Mesenchymal stem cell (in vitro differentiated cells and primary cell): ENCODE data around the gene ZFP64.

Source experiments
- DNase-seq: peaks from one replicate; pipeline ENCODE4 v3.0.0-alpha.2; 2013
- H2AFZ ChIP-seq: one replicate; pipeline ENCODE4 v1.6.1; 2013; ENCODE audit warnings: low read depth, mild to moderate bottlenecking, control low read depth, inconsistent platforms, low read length, moderate library complexity
- H2AK5ac ChIP-seq: 2 replicates; pipeline ENCODE4 v1.6.1; 2013; ENCODE audit warnings: low read length, moderate library complexity, mild to moderate bottlenecking, inconsistent platforms; ENCODE audit not compliant: severe bottlenecking
- H2BK120ac ChIP-seq: one replicate; pipeline ENCODE4 v1.6.1; 2013; ENCODE audit warnings: low read depth, mild to moderate bottlenecking, inconsistent platforms, low read length, moderate library complexity
- H2BK12ac ChIP-seq, 2 experiments: one replicate each; pipeline ENCODE4 v1.6.1; 2013; ENCODE audit warnings: inconsistent platforms in 2 of 2, low read length in 2 of 2, mild to moderate bottlenecking in 2 of 2, moderate library complexity in 2 of 2, control low read depth in 1 of 2
- H2BK15ac ChIP-seq: one replicate; pipeline ENCODE4 v1.6.1; 2013; ENCODE audit warnings: mild to moderate bottlenecking, low read depth, inconsistent platforms; ENCODE audit not compliant: poor library complexity, severe bottlenecking
- H2BK5ac ChIP-seq: 2 replicates; pipeline ENCODE4 v1.6.1; 2013; ENCODE audit warnings: low read depth, mild to moderate bottlenecking, low read length, control low read depth, inconsistent platforms; ENCODE audit not compliant: poor library complexity, severe bottlenecking
- H3K14ac ChIP-seq, 2 experiments: one replicate each; pipeline ENCODE4 v1.6.1; 2013; ENCODE audit warnings: inconsistent platforms in 2 of 2, low read length in 2 of 2, control low read depth in 1 of 2, mild to moderate bottlenecking in 1 of 2, moderate library complexity in 1 of 2
- H3K18ac ChIP-seq, 2 experiments: one replicate each; pipeline ENCODE4 v1.6.1; 2013; ENCODE audit warnings: inconsistent platforms in 2 of 2, low read length in 2 of 2, control low read depth in 1 of 2, low read depth in 1 of 2, mild to moderate bottlenecking in 1 of 2
- H3K23ac ChIP-seq, 2 experiments: one replicate each; pipeline ENCODE4 v1.6.1; 2013; ENCODE audit warnings: inconsistent platforms in 2 of 2, low read length in 2 of 2, mild to moderate bottlenecking in 2 of 2, moderate library complexity in 2 of 2, control low read depth in 1 of 2
- H3K27ac ChIP-seq: 2 replicates; pipeline ENCODE4 v1.5.1; 2013; ENCODE audit warnings: mild to moderate bottlenecking, moderate library complexity, low read length, control low read depth, inconsistent platforms; ENCODE audit not compliant: poor library complexity, severe bottlenecking
- H3K27me3 ChIP-seq, 2 experiments: 2 replicates each; pipeline versions ENCODE4 v1.6.1 to v1.7.0; 2013; ENCODE audit warnings: low read length in 2 of 2, mild to moderate bottlenecking in 2 of 2, moderate library complexity in 2 of 2, control low read depth in 1 of 2, inconsistent platforms in 1 of 2; ENCODE audit not compliant: control insufficient read depth in 1 of 2, insufficient read depth in 1 of 2
- H3K36me3 ChIP-seq, 2 experiments: 2 replicates each; pipeline versions ENCODE4 v1.6.1 to v1.7.0; 2013; ENCODE audit warnings: low read length in 2 of 2, control low read depth in 1 of 2, inconsistent platforms in 1 of 2, low read depth in 1 of 2, mild to moderate bottlenecking in 1 of 2; ENCODE audit not compliant: insufficient read depth in 2 of 2, control insufficient read depth in 1 of 2
- H3K4ac ChIP-seq, 2 experiments: one replicate each; pipeline ENCODE4 v1.6.1; 2013; ENCODE audit warnings: inconsistent platforms in 2 of 2, low read length in 2 of 2, mild to moderate bottlenecking in 2 of 2, moderate library complexity in 2 of 2, control low read depth in 1 of 2, low read depth in 1 of 2
- H3K4me1 ChIP-seq: 2 replicates; pipeline ENCODE4 v1.6.1; 2013; ENCODE audit warnings: low read depth, low read length, control low read depth; ENCODE audit not compliant: control insufficient read depth, insufficient read depth
- H3K4me2 ChIP-seq: 2 replicates; pipeline ENCODE4 v1.6.1; 2013; ENCODE audit warnings: low read length, mild to moderate bottlenecking, inconsistent platforms; ENCODE audit not compliant: poor library complexity, severe bottlenecking
- H3K4me3 ChIP-seq, 2 experiments: 2 replicates each; pipeline versions ENCODE4 v1.5.1 to v1.7.0; 2013; ENCODE audit warnings: low read length in 2 of 2, mild to moderate bottlenecking in 2 of 2, control low read depth in 1 of 2, low read depth in 1 of 2; ENCODE audit not compliant: insufficient read depth in 1 of 2
- H3K79me1 ChIP-seq: replicated peaks from 2 replicates; pipeline ENCODE4 v1.6.1; 2013; ENCODE audit warnings: mild to moderate bottlenecking, control low read depth, low read length, inconsistent platforms; ENCODE audit not compliant: poor library complexity, severe bottlenecking
- H3K9ac ChIP-seq: 2 replicates; pipeline ENCODE4 v1.7.0; 2013; ENCODE audit warnings: mild to moderate bottlenecking, low read length, moderate library complexity
- H3K9me3 ChIP-seq: 2 replicates; pipeline ENCODE4 v1.7.0; 2013; ENCODE audit warnings: mild to moderate bottlenecking, low read length; ENCODE audit not compliant: control insufficient read depth
- H4K8ac ChIP-seq: one replicate; pipeline ENCODE4 v1.6.1; 2013; ENCODE audit warnings: inconsistent platforms, mild to moderate bottlenecking, low read length, moderate library complexity
- H4K91ac ChIP-seq: one replicate; pipeline ENCODE4 v1.6.1; 2013; ENCODE audit warnings: mild to moderate bottlenecking, low read length, inconsistent platforms
- WGBS: methylation state at CpG from one replicate; pipeline ENCODE4 v1.1.7; 2013; ENCODE audit warnings: mixed read lengths; 5-methylcytosine and 5-hydroxymethylcytosine counted together

Gene ZFP64

DNA sequence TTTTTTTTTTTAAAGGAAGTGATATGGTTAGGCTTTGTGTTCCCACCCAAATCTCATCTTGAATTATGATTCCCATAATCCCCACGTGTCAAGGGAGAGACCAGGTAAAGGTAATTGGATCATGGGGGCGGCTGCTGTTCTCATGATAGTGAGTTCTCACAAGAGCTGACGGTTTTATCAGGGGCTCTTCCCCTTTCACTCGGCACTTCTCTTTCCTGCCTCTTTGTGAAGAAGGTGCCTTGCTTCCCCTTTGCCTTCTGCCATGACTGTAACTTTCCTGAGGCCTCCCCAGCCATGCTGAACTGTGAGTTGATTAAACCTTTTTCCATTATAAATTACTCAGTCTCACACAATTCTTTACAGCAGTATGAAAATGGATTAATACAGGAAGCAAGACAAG, 64.3 kb downstream of the ZFP64 start:
- Histone ChIP-seq H3K18ac (no peak overlapping the region), H3K27ac (no peak overlapping the region), H3K36me3 (no peaks in the 10 kb centered on the region), H3K23ac (no peak overlapping the region), H3K9ac (no peak overlapping the region), H3K79me1 (no peaks in the 10 kb centered on the region), H2AK5ac (no peak overlapping the region), H3K4me1 (no peaks in the 10 kb centered on the region), H2AFZ (no peak overlapping the region), H3K4ac (no peak overlapping the region), H3K9me3 (peaks cover 11% of the 10 kb centered on the region), H3K4me3 (no peak overlapping the region), H3K4me2 (no peak overlapping the region), H2BK12ac (no peak overlapping the region), H2BK5ac (no peak overlapping the region), H3K27me3 (no peaks in the 10 kb centered on the region), H4K8ac (no peak overlapping the region), H3K14ac (no peak overlapping the region), H2BK120ac (no peak overlapping the region), H4K91ac (no peak overlapping the region), H2BK15ac (no peak overlapping the region)
- DNase-seq, result no peak
- WGBS, result 69% methylated on average over 4 of the region's 4 CpGs

DNA sequence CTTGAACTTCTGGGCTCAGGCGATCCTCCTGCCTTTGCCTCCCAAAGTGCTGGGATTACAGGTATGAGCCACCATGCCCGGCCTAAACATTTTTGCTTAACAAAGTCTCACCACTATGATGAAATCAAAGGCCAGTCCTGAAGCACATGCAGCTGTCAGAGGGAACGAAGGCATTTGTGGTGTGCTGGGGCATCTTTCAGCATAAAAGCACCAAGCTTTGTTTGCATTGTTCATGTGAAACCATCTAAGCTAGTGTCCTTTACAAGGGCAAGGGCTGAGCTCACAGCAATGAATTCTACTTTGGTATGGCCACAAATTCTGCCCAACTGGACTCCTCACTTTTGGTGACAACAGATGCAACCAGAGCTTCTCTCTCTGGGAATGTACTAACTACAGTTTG, 66.8 kb downstream of the ZFP64 start:
- Histone ChIP-seq H3K79me1 (no peaks in the 10 kb centered on the region), H3K27ac (no peak overlapping the region)
- WGBS, result 91% methylated on average over 3 of the region's 3 CpGs

GRCh38 chr20:52118696-52119095, 72.9 kb downstream of the ZFP64 start:
- Histone ChIP-seq H3K4ac (no peak overlapping the region), H2BK120ac (no peak overlapping the region), H3K4me3 (no peak overlapping the region), H2AFZ (no peak overlapping the region), H3K27me3 (no peaks in the 10 kb centered on the region), H3K18ac (no peak overlapping the region), H3K23ac (no peak overlapping the region), H4K8ac (no peak overlapping the region), H3K79me1 (no peaks in the 10 kb centered on the region), H3K9me3 (peaks cover 9% of the 10 kb centered on the region), H2BK12ac (no peak overlapping the region), H2BK15ac (no peak overlapping the region), H2AK5ac (no peak overlapping the region), H4K91ac (no peak overlapping the region), H3K27ac (no peak overlapping the region), H3K4me2 (no peak overlapping the region), H3K4me1 (no peaks in the 10 kb centered on the region), H2BK5ac (no peak overlapping the region), H3K36me3 (no peaks in the 10 kb centered on the region), H3K9ac (no peak overlapping the region), H3K14ac (no peak overlapping the region)
- DNase-seq, result no peak
- WGBS, result 95% methylated on average over 5 of the region's 5 CpGs

More for the DNA sequence above, 66.8 kb downstream of the ZFP64 start:
- Histone ChIP-seq H3K23ac (no peak overlapping the region), H3K9me3 (peaks cover 4% of the 10 kb centered on the region), H2AFZ (no peak overlapping the region), H3K18ac (no peak overlapping the region), H2AK5ac (no peak overlapping the region), H3K4me2 (no peak overlapping the region), H3K4ac (no peak overlapping the region), H2BK5ac (no peak overlapping the region), H2BK120ac (no peak overlapping the region), H3K36me3 (no peaks in the 10 kb centered on the region), H3K27me3 (no peaks in the 10 kb centered on the region), H2BK12ac (no peak overlapping the region), H4K91ac (no peak overlapping the region), H2BK15ac (no peak overlapping the region), H3K14ac (no peak overlapping the region), H3K4me1 (no peaks in the 10 kb centered on the region), H4K8ac (no peak overlapping the region), H3K9ac (no peak overlapping the region), H3K4me3 (no peak overlapping the region)
- no peak for DNase-seq

DNA sequence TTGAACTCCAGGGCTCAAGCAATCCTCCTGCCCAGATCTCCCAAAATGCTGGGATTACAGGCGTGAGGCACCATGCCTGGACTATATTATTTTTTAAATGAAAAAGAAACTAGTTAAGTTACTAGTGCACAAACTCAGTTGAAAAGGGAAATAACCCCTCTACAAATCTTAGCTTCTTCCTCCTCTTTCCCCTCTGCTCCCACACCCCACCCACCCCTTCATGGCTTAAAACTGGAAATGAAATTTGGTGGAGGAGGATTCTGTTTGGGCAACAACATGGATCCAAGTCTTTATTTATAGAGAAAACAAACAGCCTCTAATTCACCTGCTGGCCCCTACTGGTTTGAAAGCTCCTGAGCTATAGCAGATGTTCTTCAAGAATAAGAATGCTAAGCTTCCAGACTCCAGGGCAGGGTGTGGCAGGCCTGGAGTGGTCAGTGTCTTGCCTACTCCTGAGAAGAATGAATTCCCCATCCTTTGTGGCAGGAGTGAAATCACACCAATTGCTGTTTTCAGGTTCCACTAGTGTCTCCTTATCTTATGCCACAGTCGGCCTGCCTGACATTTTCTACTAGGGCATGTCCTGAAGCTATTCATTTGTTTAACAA, 73.5 kb downstream of the ZFP64 start:
- Histone ChIP-seq H3K9me3 (peaks cover 9% of the 10 kb centered on the region), H3K23ac (no peak overlapping the region), H4K91ac (no peak overlapping the region), H3K9ac (no peak overlapping the region), H3K27me3 (no peaks in the 10 kb centered on the region), H3K18ac (no peak overlapping the region), H2BK15ac (no peak overlapping the region), H2AFZ (no peak overlapping the region), H3K4me3 (no peak overlapping the region), H3K4me1 (no peaks in the 10 kb centered on the region), H4K8ac (no peak overlapping the region), H3K27ac (no peak overlapping the region), H3K4ac (no peak overlapping the region), H3K79me1 (no peaks in the 10 kb centered on the region), H3K14ac (no peak overlapping the region), H3K36me3 (no peaks in the 10 kb centered on the region), H2AK5ac (no peak overlapping the region), H2BK5ac (no peak overlapping the region), H3K4me2 (no peak overlapping the region), H2BK120ac (no peak overlapping the region), H2BK12ac (no peak overlapping the region)
- DNase-seq, result no peak
- WGBS, result 63% methylated on average over 1 of the region's 2 CpGs
